ENCODE data around the gene NCKAP5.

DNA sequence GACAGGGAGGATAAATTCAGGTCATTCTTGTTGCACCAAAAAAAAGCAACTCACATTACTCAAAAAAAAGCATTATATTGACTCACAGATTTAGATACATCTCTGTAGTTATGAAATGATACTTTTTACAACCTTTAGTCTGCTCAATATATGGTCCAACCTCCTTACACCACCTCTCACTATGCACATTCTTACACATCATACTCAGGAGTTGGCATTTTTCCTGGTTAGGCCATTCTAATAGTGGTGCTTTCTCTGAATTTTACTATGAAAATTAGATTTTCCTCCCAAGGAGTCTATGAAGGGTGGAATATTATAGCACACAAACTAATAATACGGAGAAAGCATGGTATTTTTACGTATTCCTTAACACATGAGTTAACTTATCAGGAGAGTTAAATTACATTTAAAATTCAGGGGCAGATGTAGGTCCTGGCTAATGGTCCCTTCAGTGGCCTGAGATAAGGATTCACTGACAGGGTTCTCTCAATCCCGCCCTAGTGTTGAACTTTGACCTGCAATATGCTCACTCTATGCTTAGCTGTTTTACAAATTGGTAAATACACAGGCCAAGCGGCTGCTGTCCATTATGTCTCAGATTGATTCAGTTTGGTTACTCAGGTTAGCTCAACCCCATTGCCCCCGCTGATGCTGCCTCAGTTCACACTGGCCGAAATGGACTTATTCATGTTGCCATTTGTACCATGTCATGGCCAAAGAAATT is 153.6 kb downstream of the NCKAP5 start:
- TF ChIP-seq POLR2AphosphoS5 (IDR thresholded peaks at IDR 0.05; ENCODE audit: low read depth, low read length) (no peak), POLR2A (IDR thresholded peaks at IDR 0.05; ENCODE audit: low read depth, low read length) (no peak), TAF1 (IDR thresholded peaks at IDR 0.05; ENCODE audit: borderline replicate concordance, low read depth, low read length) (no peak)

All from GM12892 (cell line).